ENCODE results near the gene MAP3K9.

- TF ChIP-seq CTCF (IDR thresholded peaks at IDR 0.05) (no peak), POLR2AphosphoS5 (IDR thresholded peaks at IDR 0.05) (no peak), POLR2A (IDR thresholded peaks at IDR 0.05) (no peak)
Observed at GRCh38 chr14:70794294-70794693, 15.0 kb downstream of the MAP3K9 start.

Data from stomach (tissue), 4 donors.